Measurements from ENCODE around the gene GNAT1. TPM values are rescaled to one million over a fixed set of nuclear protein-coding genes. Genes with fewer than 3 reads are reported as not detected.
"Not testable (repeated sequence)": the region's sequence is repeated elsewhere in the genome, so short reads cannot be mapped to it uniquely, and the experiment has no call there.

Gene GNAT1
- total RNA-seq, 2 experiments from 2014 or later: not detected

DNA sequence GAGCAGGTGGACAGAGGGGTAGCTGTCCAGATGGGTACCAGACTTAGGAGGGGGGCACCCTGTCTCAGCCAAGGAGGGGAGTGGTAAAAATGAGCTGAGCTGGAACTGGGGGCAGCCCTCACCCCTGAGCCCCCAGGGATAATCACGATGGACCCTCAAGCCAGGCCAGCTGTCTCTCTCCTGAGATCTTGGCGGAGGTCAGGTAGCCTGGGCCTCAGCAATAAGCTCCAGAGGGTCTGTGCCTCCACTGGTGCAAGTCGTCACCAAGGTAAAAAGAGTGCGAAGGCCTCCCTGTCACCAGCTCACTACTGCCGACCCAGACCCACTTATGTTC is 18.7 kb downstream of the GNAT1 start:
- no peaks in the 10 kb centered on the region for H3K9me3 Mint-ChIP-seq
- no peaks in the 10 kb centered on the region for H3K4me1 Mint-ChIP-seq (ENCODE audit: low read depth)
- no peak overlapping the region for H3K4me3 Mint-ChIP-seq
- peaks cover 15% of the 10 kb centered on the region for H3K27me3 Mint-ChIP-seq
- intact Hi-C loops (cut with micrococcal nuclease): no loop called here
- no peak for DNase-seq
- ChIA-PET POLR2A (no interaction called here), CTCF (interaction anchor here (1.0 to 10.8 kb wide), 2 partner anchors 16 to 18 kb away, joined by 3 to 79 read pairs; partner anchors contain the start of gene GNAT1)
- no peak overlapping the region for H3K27ac Mint-ChIP-seq
- no peaks in the 10 kb centered on the region for H3K36me3 Mint-ChIP-seq

- Mint-ChIP-seq H3K9me3 (no peaks in the 10 kb centered on the region), H3K36me3 (no peaks in the 10 kb centered on the region), H3K27ac (no peak overlapping the region), H3K27me3 (peaks cover 12% of the 10 kb centered on the region), H3K4me3 (no peak overlapping the region), H3K4me1 (ENCODE audit: low read depth) (no peaks in the 10 kb centered on the region)
- intact Hi-C loops (cut with micrococcal nuclease): no loop called here
- DNase-seq: no peak
- POLR2A ChIA-PET: no interaction called here
- CTCF ChIA-PET: interaction anchor here (1.0 to 10.8 kb wide), 2 partner anchors 15 to 18 kb away, joined by 3 to 79 read pairs; partner anchors contain the start of gene GNAT1
These were observed 19.3 kb downstream of the GNAT1 start for GRCh38 chr3:50210510-50211367.

DNA sequence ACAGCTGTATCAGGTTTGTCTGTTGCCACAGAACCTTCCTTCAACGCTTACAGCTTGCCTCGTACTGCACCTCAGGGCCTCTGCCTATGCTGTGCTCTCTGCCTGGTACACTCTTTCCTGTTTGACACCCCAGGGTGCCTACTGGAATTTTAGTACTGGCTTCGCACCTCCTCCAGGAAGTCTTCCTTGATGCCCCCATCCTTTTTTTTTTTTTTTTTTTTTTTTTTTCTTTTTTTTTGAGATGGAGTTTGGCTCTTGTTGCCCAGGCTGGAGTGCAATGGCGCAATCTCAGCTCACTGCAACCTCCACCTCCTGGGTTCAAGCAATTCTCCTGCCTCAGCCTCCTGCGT is 19.9 kb downstream of the GNAT1 start:
- POLR2A ChIA-PET, H3K9me3 Mint-ChIP-seq: not testable (repeated sequence)

GRCh38 chr3:50211930-50212329 is 20.5 kb downstream of the GNAT1 start:
- H3K4me3 Mint-ChIP-seq: no peak overlapping the region
- peak; percentile 53 for DNase-seq
- POLR2A ChIA-PET: interaction anchor here (0.5 kb wide), 1 partner anchor 215 kb away, joined by 3 read pairs; no protein-coding TSS in a partner anchor

More for the DNA sequence above, 19.9 kb downstream of the GNAT1 start:
- H3K36me3 Mint-ChIP-seq; H3K4me3 Mint-ChIP-seq; H3K27me3 Mint-ChIP-seq; intact Hi-C loops (cut with micrococcal nuclease); H3K4me1 Mint-ChIP-seq (ENCODE audit: low read depth); H3K27ac Mint-ChIP-seq; DNase-seq: not testable (repeated sequence)
- CTCF ChIA-PET: interaction anchor here (10.8 kb wide), 1 partner anchor 19 kb away, joined by 79 read pairs; the partner anchor contains the start of gene GNAT1

DNA sequence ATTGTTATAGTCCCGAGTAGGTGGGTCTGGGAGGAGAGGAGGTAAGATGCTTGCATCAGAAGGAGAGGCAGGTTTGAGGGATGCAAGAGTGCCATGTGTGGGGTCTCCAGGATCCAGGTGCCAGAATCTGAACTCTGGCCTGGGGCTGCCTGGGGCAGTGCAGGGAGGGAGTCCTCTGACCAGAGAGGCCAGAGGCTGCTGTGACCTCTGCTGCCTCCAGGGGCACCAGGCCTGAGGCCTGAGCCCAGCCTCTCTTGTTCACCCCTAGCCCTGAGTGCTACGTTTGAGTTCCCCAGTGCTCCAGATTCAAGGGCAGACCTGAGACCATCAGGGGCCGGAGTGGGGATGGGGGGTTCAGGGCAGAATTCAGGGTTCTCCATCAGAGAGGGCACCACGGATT is 21.1 kb downstream of the GNAT1 start:
- Mint-ChIP-seq H3K27me3 (peaks cover 3% of the 10 kb centered on the region), H3K4me1 (ENCODE audit: low read depth) (no peaks in the 10 kb centered on the region), H3K27ac (no peak overlapping the region), H3K36me3 (no peaks in the 10 kb centered on the region), H3K9me3 (no peaks in the 10 kb centered on the region), H3K4me3 (no peak overlapping the region)
- CTCF ChIA-PET: interaction anchor here (10.8 kb wide), 1 partner anchor 20 kb away, joined by 79 read pairs; the partner anchor contains the start of gene GNAT1
- intact Hi-C loops (cut with micrococcal nuclease): no loop called here
- no peak for DNase-seq
- POLR2A ChIA-PET: no interaction called here

More at GRCh38 chr3:50211930-50212329, 20.5 kb downstream of the GNAT1 start:
- H3K36me3 Mint-ChIP-seq: no peaks in the 10 kb centered on the region
- H3K27ac Mint-ChIP-seq: no peak overlapping the region
- H3K9me3 Mint-ChIP-seq: no peaks in the 10 kb centered on the region
- intact Hi-C loops (cut with micrococcal nuclease): no loop called here
- peaks cover 4% of the 10 kb centered on the region for H3K27me3 Mint-ChIP-seq
- CTCF ChIA-PET: interaction anchor here (10.8 kb wide), 1 partner anchor 19 kb away, joined by 79 read pairs; the partner anchor contains the start of gene GNAT1
- no peaks in the 10 kb centered on the region for H3K4me1 Mint-ChIP-seq (ENCODE audit: low read depth)

DNA sequence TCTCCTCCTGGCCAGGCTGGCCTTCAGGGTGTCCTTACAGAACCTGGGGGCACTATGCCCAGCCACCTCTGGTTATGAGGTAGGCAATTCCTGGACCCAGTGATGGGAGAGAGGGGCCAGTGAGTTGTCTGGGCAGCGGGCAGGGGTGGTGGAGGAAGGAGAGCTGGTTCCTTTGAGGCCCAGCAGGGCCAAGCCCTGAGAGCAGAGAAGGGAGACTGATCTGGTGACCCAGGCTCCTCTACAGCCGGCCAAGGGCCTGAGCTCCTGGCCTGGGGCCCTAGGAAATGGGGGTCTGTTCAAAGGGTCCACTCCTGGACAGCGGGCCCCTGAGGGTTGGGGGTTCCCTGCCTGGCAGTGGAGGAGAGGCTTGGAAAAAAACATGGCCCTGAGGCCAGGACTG is 21.6 kb downstream of the GNAT1 start:
- intact Hi-C loops (cut with micrococcal nuclease): no loop called here
- Mint-ChIP-seq H3K4me1 (ENCODE audit: low read depth) (no peaks in the 10 kb centered on the region), H3K27ac (no peak overlapping the region), H3K27me3 (no peaks in the 10 kb centered on the region), H3K4me3 (no peak overlapping the region), H3K36me3 (no peaks in the 10 kb centered on the region), H3K9me3 (no peaks in the 10 kb centered on the region)
- ChIA-PET POLR2A (no interaction called here), CTCF (interaction anchor here (1.3 kb wide), 1 partner anchor 10 kb away, joined by 4 read pairs; no protein-coding TSS in a partner anchor)
- no peak for DNase-seq

DNA sequence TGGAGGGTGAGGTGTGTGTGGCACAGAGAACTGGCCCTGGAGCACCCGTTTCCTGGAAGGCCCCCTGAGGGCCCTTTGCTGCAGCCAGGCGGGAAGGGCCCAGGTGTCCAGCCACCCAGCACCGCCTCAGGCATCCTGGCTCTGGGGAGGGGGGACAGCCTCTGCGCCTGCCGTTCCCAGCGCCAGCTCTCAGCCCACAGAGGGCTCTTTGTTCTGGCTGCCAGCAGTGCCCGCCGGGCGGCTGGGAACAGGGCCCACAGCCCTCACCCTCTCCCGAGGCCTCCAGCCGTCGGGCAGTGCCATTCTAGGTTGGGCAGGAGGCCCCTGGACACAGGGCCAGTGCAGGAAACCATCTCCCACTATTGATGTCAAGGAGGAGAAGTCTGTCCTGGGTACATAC is 22.0 kb downstream of the GNAT1 start:
- Mint-ChIP-seq H3K9me3 (no peaks in the 10 kb centered on the region), H3K4me3 (no peak overlapping the region), H3K4me1 (ENCODE audit: low read depth) (no peaks in the 10 kb centered on the region), H3K36me3 (no peaks in the 10 kb centered on the region), H3K27ac (no peak overlapping the region), H3K27me3 (no peaks in the 10 kb centered on the region)
- intact Hi-C loops (cut with micrococcal nuclease): no loop called here
- ChIA-PET CTCF (interaction anchor here (1.3 kb wide), 1 partner anchor 11 kb away, joined by 4 read pairs; no protein-coding TSS in a partner anchor), POLR2A (no interaction called here)
- DNase-seq: no peak

DNA sequence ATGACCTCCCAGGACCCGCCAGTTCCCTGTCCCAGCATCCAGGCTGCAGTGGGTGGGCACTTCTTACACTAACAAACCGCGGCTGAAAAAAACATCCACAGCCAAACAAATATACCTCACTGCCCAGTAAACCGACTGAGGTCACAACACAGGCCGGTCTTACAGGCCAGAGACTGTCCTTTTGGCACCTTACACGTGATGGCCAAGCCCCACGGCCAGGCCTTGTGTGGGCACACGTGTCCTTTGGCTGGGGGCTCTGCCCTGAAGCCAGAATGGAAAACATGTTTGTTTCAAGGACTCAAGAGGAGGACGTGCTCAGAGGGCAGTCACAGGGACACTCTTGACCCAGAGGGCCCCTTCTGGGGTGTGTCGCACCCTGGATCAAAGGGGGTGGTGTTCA is 23.4 kb downstream of the GNAT1 start:
- intact Hi-C loops (cut with micrococcal nuclease): no loop called here
- Mint-ChIP-seq H3K4me1 (ENCODE audit: low read depth) (no peaks in the 10 kb centered on the region), H3K4me3 (no peak overlapping the region), H3K36me3 (no peaks in the 10 kb centered on the region), H3K27ac (no peak overlapping the region), H3K9me3 (no peaks in the 10 kb centered on the region), H3K27me3 (no peaks in the 10 kb centered on the region)
- CTCF ChIA-PET: interaction anchor here (1.6 to 8.9 kb wide), 3 partner anchors 11 to 32 kb away, joined by 4 to 68 read pairs (median 9); no protein-coding TSS in a partner anchor
- POLR2A ChIA-PET: no interaction called here
- DNase-seq: no peak

DNA sequence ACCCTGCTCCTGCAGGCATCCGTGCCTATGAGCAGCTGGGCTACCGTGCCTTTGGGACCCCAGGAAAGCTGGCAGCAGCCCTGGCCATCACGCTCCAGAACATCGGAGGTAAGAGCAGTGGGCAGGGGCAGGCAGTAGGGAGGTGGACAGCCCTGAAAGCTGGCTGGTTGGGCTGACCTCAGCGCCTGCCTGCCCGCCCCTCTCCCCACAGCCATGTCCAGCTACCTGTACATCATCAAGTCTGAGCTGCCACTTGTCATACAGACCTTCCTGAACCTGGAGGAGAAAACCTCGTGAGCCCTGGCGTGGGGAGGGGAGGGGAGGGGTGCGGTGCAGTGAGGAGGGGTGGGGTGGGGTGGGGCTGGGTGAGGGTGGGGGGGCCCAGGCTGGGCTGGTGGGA is 24.1 kb downstream of the GNAT1 start:
- CTCF ChIA-PET: interaction anchor here (1.6 to 8.9 kb wide), 3 partner anchors 10 to 31 kb away, joined by 4 to 68 read pairs (median 9); no protein-coding TSS in a partner anchor
- Mint-ChIP-seq H3K9me3 (no peaks in the 10 kb centered on the region), H3K4me1 (ENCODE audit: low read depth) (no peaks in the 10 kb centered on the region), H3K27me3 (no peaks in the 10 kb centered on the region), H3K36me3 (no peaks in the 10 kb centered on the region), H3K4me3 (no peak overlapping the region), H3K27ac (no peak overlapping the region)
- intact Hi-C loops (cut with micrococcal nuclease): no loop called here
- POLR2A ChIA-PET: no interaction called here
- DNase-seq: no peak

- ChIA-PET CTCF (interaction anchor here (1.3 to 8.9 kb wide), 2 partner anchors 24 to 57 kb away, joined by 3 to 68 read pairs; no protein-coding TSS in a partner anchor), POLR2A (no interaction called here)
- H3K4me1 Mint-ChIP-seq (ENCODE audit: low read depth): no peaks in the 10 kb centered on the region
- H3K36me3 Mint-ChIP-seq: no peaks in the 10 kb centered on the region
- intact Hi-C loops (cut with micrococcal nuclease): no loop called here
- no peak overlapping the region for H3K27ac Mint-ChIP-seq
- H3K9me3 Mint-ChIP-seq: no peaks in the 10 kb centered on the region
- no peaks in the 10 kb centered on the region for H3K27me3 Mint-ChIP-seq
- no peak for DNase-seq
- no peak overlapping the region for H3K4me3 Mint-ChIP-seq
These were observed 26.3 kb downstream of the GNAT1 start for GRCh38 chr3:50217681-50218080.

- intact Hi-C loops (cut with micrococcal nuclease): no loop called here
- Mint-ChIP-seq H3K27me3 (no peaks in the 10 kb centered on the region), H3K27ac (no peak overlapping the region), H3K9me3 (no peaks in the 10 kb centered on the region), H3K4me1 (ENCODE audit: low read depth) (no peaks in the 10 kb centered on the region), H3K36me3 (no peaks in the 10 kb centered on the region), H3K4me3 (no peak overlapping the region)
- ChIA-PET POLR2A (no interaction called here), CTCF (interaction anchor here (8.9 kb wide), 1 partner anchor 25 kb away, joined by 68 read pairs; no protein-coding TSS in a partner anchor)
- no peak for DNase-seq
These were observed 27.0 kb downstream of the GNAT1 start for GRCh38 chr3:50218448-50218847.

GRCh38 chr3:50219285-50219684 is 27.9 kb downstream of the GNAT1 start:
- intact Hi-C loops (cut with micrococcal nuclease): no loop called here
- DNase-seq: no peak
- ChIA-PET POLR2A (no interaction called here), CTCF (interaction anchor here (8.9 kb wide), 1 partner anchor 25 kb away, joined by 68 read pairs; no protein-coding TSS in a partner anchor)
- Mint-ChIP-seq H3K4me3 (no peak overlapping the region), H3K4me1 (ENCODE audit: low read depth) (no peaks in the 10 kb centered on the region), H3K27ac (no peak overlapping the region), H3K27me3 (no peaks in the 10 kb centered on the region), H3K36me3 (no peaks in the 10 kb centered on the region), H3K9me3 (no peaks in the 10 kb centered on the region)

Data from activated CD4-positive, alpha-beta memory T cell treated with anti-CD3 and anti-CD28 coated beads for 36 hours (primary cell).